H1 (cell line): ENCODE results near the gene EXOC6. TPM values are rescaled to one million over a fixed set of nuclear protein-coding genes. Genes with fewer than 3 reads are reported as not detected.

Experiments
- CTCF ChIA-PET: fragments of 300-600 bp; sonication (Branson Sonifier 250); formaldehyde crosslinking; loops from one replicate; lab custom pipeline; 2021; ENCODE audit not compliant: partially characterized antibody; lab: Charles Lee
- POLR2A ChIA-PET: fragments of 300-600 bp; sonication (Branson Sonifier 250); formaldehyde crosslinking; loops from one replicate; lab custom pipeline; 2021; ENCODE audit warnings: inconsistent platforms; ENCODE audit not compliant: partially characterized antibody; lab: Charles Lee
- DNase-seq, 2 experiments: peaks; one replicate each; pipeline versions ENCODE4 v3.0.0 to v3.0.0-alpha.2; 2010 to 2022; ENCODE audit warnings: low spot score in 2 of 2, low read depth in 1 of 2, mixed read lengths in 1 of 2
- FAIRE-seq: peaks from 2 replicates; lab custom pipeline; 2011; peaks lifted over from hg19 to GRCh38; lab: Jason Lieb, UNC
- H2AFZ ChIP-seq: 2 replicates; pipeline ENCODE4 v1.8.1; 2012; ENCODE audit warnings: low read length, inconsistent platforms
- H2AK5ac ChIP-seq: 2 replicates; pipeline ENCODE4 v1.6.1; 2013; ENCODE audit warnings: low read depth, low read length
- H2BK120ac ChIP-seq: replicated peaks from 2 replicates; pipeline ENCODE3; 2013; ENCODE audit warnings: low read depth, low read length, inconsistent platforms
- H2BK12ac ChIP-seq: 2 replicates; pipeline ENCODE4 v1.6.1; 2013; ENCODE audit warnings: low read depth, low read length
- H2BK15ac ChIP-seq: 2 replicates; pipeline ENCODE4 v1.6.1; 2013; ENCODE audit warnings: low read length
- H2BK20ac ChIP-seq: 2 replicates; pipeline ENCODE4 v1.6.1; 2013; ENCODE audit warnings: low read length
- H2BK5ac ChIP-seq: 2 replicates; pipeline ENCODE4 v1.6.1; 2013; ENCODE audit warnings: low read depth, low read length
- H3K14ac ChIP-seq: 2 replicates; pipeline ENCODE4 v1.6.1; 2013; ENCODE audit warnings: inconsistent platforms; ENCODE audit not compliant: insufficient read length
- H3K18ac ChIP-seq: 2 replicates; pipeline ENCODE4 v1.6.1; 2013; ENCODE audit warnings: low read length; ENCODE audit errors: extremely low read depth
- H3K23ac ChIP-seq: 2 replicates; pipeline ENCODE4 v1.6.1; 2013; ENCODE audit warnings: inconsistent platforms; ENCODE audit not compliant: insufficient read length
- H3K23me2 ChIP-seq: 2 replicates; pipeline ENCODE4 v1.6.1; 2013; ENCODE audit warnings: low read depth, low read length
- H3K27ac ChIP-seq: 2 replicates; pipeline ENCODE4 v1.6.1; 2011; ENCODE audit warnings: low read depth, low read length, inconsistent platforms
- H3K27me3 ChIP-seq, 4 experiments: replicated peaks in 1 of 4; 1 replicate in 1 of 4; 2 replicates in 3 of 4; pipeline versions ENCODE4 v1.6.1 to v1.8.1; 2011 to 2013; ENCODE audit warnings: low read length in 3 of 4, mild to moderate bottlenecking in 3 of 4, inconsistent platforms in 2 of 4, mixed read lengths in 2 of 4, moderate library complexity in 1 of 4; ENCODE audit not compliant: control insufficient read depth in 3 of 4, insufficient read depth in 3 of 4; ENCODE audit errors: extremely low read depth in 1 of 4
- H3K36me3 ChIP-seq, 4 experiments: 2 replicates each; pipeline versions ENCODE4 v1.6.1 to v1.8.1; 2011 to 2013; ENCODE audit warnings: mild to moderate bottlenecking in 4 of 4, low read length in 3 of 4, moderate library complexity in 2 of 4, control low read depth in 1 of 4, inconsistent platforms in 1 of 4; ENCODE audit not compliant: insufficient read depth in 4 of 4, control insufficient read depth in 2 of 4
- H3K4ac ChIP-seq: replicated peaks from 2 replicates; pipeline ENCODE3; 2013; ENCODE audit warnings: low read length, low read depth, mixed read lengths, inconsistent platforms; ENCODE audit not compliant: insufficient read length
- H3K4me1 ChIP-seq, 4 experiments: replicated peaks in 1 of 4; 1 replicate in 1 of 4; 2 replicates in 3 of 4; pipeline versions ENCODE4 v1.6.1 to v1.8.1; 2011 to 2013; ENCODE audit warnings: low read length in 3 of 4, inconsistent platforms in 2 of 4, mixed read lengths in 1 of 4; ENCODE audit not compliant: insufficient read depth in 4 of 4, control insufficient read depth in 3 of 4
- H3K4me2 ChIP-seq, 2 experiments: 2 replicates each; pipeline versions ENCODE4 v1.6.1 to v1.8.1; 2011 to 2013; ENCODE audit warnings: low read depth in 2 of 2, low read length in 2 of 2, control low read depth in 1 of 2, inconsistent platforms in 1 of 2, mild to moderate bottlenecking in 1 of 2; ENCODE audit not compliant: insufficient read depth in 1 of 2
- H3K4me3 ChIP-seq, 4 experiments: fragments of 200-600, 300-600 bp in 1 of 4; sonication (generic), shearing (Covaris generic), sonication (Bioruptor Twin) in 1 of 4; 2 replicates each; pipeline versions ENCODE4 v1.5.1 to v1.8.1; 2011 to 2016; ENCODE audit warnings: low read length in 4 of 4, low read depth in 3 of 4, control low read depth in 2 of 4, inconsistent platforms in 2 of 4, mild to moderate bottlenecking in 2 of 4, mixed read lengths in 1 of 4, moderate library complexity in 1 of 4; ENCODE audit not compliant: insufficient read depth in 2 of 4; ENCODE audit errors: extremely low read depth in 1 of 4
- H3K56ac ChIP-seq: replicated peaks from 2 replicates; pipeline ENCODE3; 2013; ENCODE audit warnings: low read depth, mild to moderate bottlenecking, mixed read lengths, low read length, inconsistent platforms; ENCODE audit not compliant: insufficient read length
- H3K79me1 ChIP-seq: 2 replicates; pipeline ENCODE4 v1.6.1; 2013; ENCODE audit warnings: low read depth, low read length, control low read depth
- H3K79me2 ChIP-seq, 2 experiments: 2 replicates each; pipeline versions ENCODE4 v1.6.1 to v1.8.1; 2012 to 2013; ENCODE audit warnings: low read length in 2 of 2, mild to moderate bottlenecking in 2 of 2, inconsistent platforms in 1 of 2; ENCODE audit not compliant: insufficient read depth in 2 of 2, control insufficient read depth in 1 of 2
- H3K9ac ChIP-seq, 4 experiments: replicated peaks in 1 of 4; 1 replicate in 1 of 4; 2 replicates in 3 of 4; pipeline versions ENCODE4 v1.6.1 to v1.8.1; 2011 to 2013; ENCODE audit warnings: low read depth in 3 of 4, low read length in 3 of 4, control low read depth in 2 of 4, mild to moderate bottlenecking in 2 of 4, moderate library complexity in 2 of 4, inconsistent platforms in 1 of 4; ENCODE audit errors: extremely low read depth in 1 of 4
- H3K9me3 ChIP-seq, 2 experiments: 2 replicates each; pipeline versions ENCODE4 v1.6.1 to v1.8.1; 2012 to 2013; ENCODE audit warnings: mild to moderate bottlenecking in 2 of 2, moderate library complexity in 2 of 2, control low read depth in 1 of 2, inconsistent platforms in 1 of 2, low read depth in 1 of 2, low read length in 1 of 2, mixed read lengths in 1 of 2; ENCODE audit not compliant: insufficient read depth in 2 of 2
- H4K20me1 ChIP-seq, 2 experiments: replicated peaks in 1 of 2; 2 replicates each; pipeline versions ENCODE3 to v1.8.1; 2011 to 2013; ENCODE audit warnings: inconsistent platforms in 2 of 2, low read length in 2 of 2, mild to moderate bottlenecking in 1 of 2; ENCODE audit not compliant: insufficient read depth in 2 of 2, control insufficient read depth in 1 of 2
- H4K5ac ChIP-seq: 2 replicates; pipeline ENCODE4 v1.6.1; 2013; ENCODE audit warnings: low read length, low read depth, mixed read lengths, inconsistent platforms; ENCODE audit not compliant: insufficient read length
- H4K8ac ChIP-seq: 2 replicates; pipeline ENCODE4 v1.8.0; 2013; ENCODE audit warnings: mild to moderate bottlenecking, moderate library complexity, low read length, inconsistent platforms; ENCODE audit not compliant: insufficient read depth; ENCODE audit errors: extremely low read depth
- H4K91ac ChIP-seq: replicated peaks from 2 replicates; pipeline ENCODE3; 2013; ENCODE audit warnings: low read length, mixed read lengths, inconsistent platforms; ENCODE audit not compliant: insufficient read length
- ATF3 ChIP-seq: IDR thresholded peaks from 2 replicates; pipeline ENCODE4 v1.6.1; 2011; ENCODE audit warnings: low read depth, mild to moderate bottlenecking, low read length; ENCODE audit not compliant: insufficient read depth
- BACH1 ChIP-seq: IDR thresholded peaks from 2 replicates; pipeline ENCODE4 v1.6.1; 2012; ENCODE audit warnings: low read length, improper control_type of control experiment
- HDAC6 ChIP-seq: IDR thresholded peaks from one replicate; pipeline ENCODE4 v1.7.1; 2012; ENCODE audit warnings: low read depth, mild to moderate bottlenecking, inconsistent platforms, low read length, moderate library complexity
- JUND ChIP-seq: IDR thresholded peaks from 2 replicates; pipeline ENCODE4 v1.6.1; 2011; ENCODE audit warnings: mild to moderate bottlenecking, improper control_type of control experiment, low read length
- KDM1A ChIP-seq: fragments of 200-600, 300-600 bp; sonication (generic); IDR thresholded peaks from 2 replicates; pipeline ENCODE4 v1.7.1; 2016; ENCODE audit warnings: mild to moderate bottlenecking, low read length, borderline replicate concordance
- KDM5A ChIP-seq: fragments of 200-600 bp; IDR thresholded peaks from 2 replicates; pipeline ENCODE4 v1.7.1; 2012; ENCODE audit warnings: mild to moderate bottlenecking, low read length, inconsistent platforms, mixed read lengths
- POLR2A ChIP-seq, 2 experiments: IDR thresholded peaks; 1 replicate in 1 of 2; 2 replicates in 1 of 2; pipeline ENCODE4 v1.6.1; 2011; ENCODE audit warnings: low read depth in 2 of 2, low read length in 2 of 2, mild to moderate bottlenecking in 2 of 2; ENCODE audit errors: control extremely low read depth in 1 of 2
- POLR2AphosphoS5 ChIP-seq: IDR thresholded peaks from 2 replicates; pipeline ENCODE4 v1.6.1; 2011; ENCODE audit warnings: low read depth, low read length
- RNF2 ChIP-seq: fragments of 200-900, 300-1000 bp; sonication (generic); IDR thresholded peaks from 2 replicates; pipeline ENCODE4 v1.7.1; 2016; ENCODE audit warnings: borderline replicate concordance, low read depth, mild to moderate bottlenecking, antibody characterized with exemption, low read length; ENCODE audit not compliant: poor library complexity, severe bottlenecking; ENCODE audit errors: missing control alignments
- TCF12 ChIP-seq: IDR thresholded peaks from 2 replicates; pipeline ENCODE4 v1.6.1; 2011; ENCODE audit warnings: low read depth, mild to moderate bottlenecking, low read length
- WGBS, 2 experiments: shearing (Covaris generic) in 1 of 2; methylation state at CpG; one replicate each; pipeline versions ENCODE4 v1.1.6 to v1.1.7; 2013 to 2015; ENCODE audit warnings: low lambda C conversion rate in 2 of 2, mixed read lengths in 2 of 2, inconsistent platforms in 1 of 2, low coverage in 1 of 2, missing lambda C conversion rate in 1 of 2; ENCODE audit not compliant: insufficient replicate concordance in 2 of 2, insufficient coverage in 1 of 2, insufficient read length in 1 of 2; ENCODE audit errors: extremely low coverage in 1 of 2, missing lambda C conversion rate in 1 of 2; 5-methylcytosine and 5-hydroxymethylcytosine counted together
- polyA plus RNA-seq, 7 experiments: library from polyadenylated mRNA; depleted of rRNA in 3 of 7; stranded (reverse) in 5 of 7; unstranded in 2 of 7; fragments of >200 nt in 5 of 7; fragments of 200-250 nt in 2 of 7; gene quantifications; 1 replicate in 5 of 7; 2 replicates in 1 of 7; 4 replicates in 1 of 7; pipeline versions ENCODE4 v1.2.1 to v1.2.3, GENCODE V29; 2011 to 2013; ENCODE audit warnings: missing spikeins in 2 of 7, mixed read lengths in 2 of 7
- total RNA-seq: library from RNA; stranded (reverse); fragmentation: NEBNext Ultra II Directional; extraction: Animal tissue kit (Norgen Biotek cat#: 25700); gene quantifications from 2 replicates; pipeline ENCODE4 v1.2.1, GENCODE V29; 2021

Gene EXOC6
- total and polyA plus RNA-seq, 2 of the 8 experiments (the other 6 are each of a cell fraction or from before 2014, with no cell fraction given) = 1.7 to 4.5 TPM

GRCh38 chr10:93096901-93097300 lies 248.6 kb downstream of the EXOC6 start:
- Histone ChIP-seq H2AK5ac (no peak overlapping the region), H3K23me2 (no peaks in the 10 kb centered on the region), H2BK5ac (no peak overlapping the region), H3K79me2 (no peaks in the 10 kb centered on the region), H3K4me1 (peaks cover 0 to 2% (median 0%) of the 10 kb centered on the region in 4 experiments; a peak in 1 of 7 replicates), H3K36me3 (no peaks in the 10 kb centered on the region), H2BK120ac (no peak overlapping the region), H4K5ac (no peak overlapping the region), H4K91ac (no peak overlapping the region), H3K4ac (no peak overlapping the region), H2BK20ac (no peak overlapping the region), H3K79me1 (no peaks in the 10 kb centered on the region), H3K9ac (no peak overlapping the region), H2BK12ac (no peak overlapping the region), H3K18ac (no peak overlapping the region), H3K4me2 (no peak overlapping the region), H3K27ac (no peak overlapping the region), H3K56ac (no peak overlapping the region), H3K9me3 (no peaks in the 10 kb centered on the region), H3K14ac (no peak overlapping the region), H2BK15ac (no peak overlapping the region), H3K27me3 (no peaks in the 10 kb centered on the region), H3K4me3 (no peak overlapping the region), H3K23ac (no peak overlapping the region), H2AFZ (no peak overlapping the region), H4K8ac (no peak overlapping the region; the same call in 1 of the 2 replicates), H4K20me1 (no peaks in the 10 kb centered on the region)
- no peak for DNase-seq
- 88% methylated on average over 5 of the region's 5 CpGs; no CpG with 5 or more reads in 1 of the 2 experiments for WGBS, 2 experiments
- TF ChIP-seq POLR2AphosphoS5 (no peak), TCF12 (no peak), KDM1A (no peak), POLR2A (IDR thresholded peaks at IDR 0.05; ENCODE audit: control extremely low read depth in 1 of 2, low read depth in 2 of 2, low read length in 2 of 2) (no peak), RNF2 (no peak), JUND (no peak), HDAC6 (no peak), BACH1 (no peak), KDM5A (no peak), ATF3 (no peak)
- CTCF ChIA-PET = interaction anchor here (0.8 to 2.3 kb wide), 8 partner anchors 16 to 261 kb away, joined by 3 to 10 read pairs (median 6); no protein-coding TSS in a partner anchor
- FAIRE-seq = no peak
- POLR2A ChIA-PET = no interaction called here
